Endodermal cell (in vitro differentiated cells): ENCODE data around the gene PSD2. TPM values are rescaled to one million over a fixed set of nuclear protein-coding genes. Genes with fewer than 3 reads are reported as not detected.

Experiments used
- DNase-seq: peaks from one replicate; pipeline ENCODE4 v3.0.0-alpha.2; 2017
- H3K27ac ChIP-seq: 2 replicates; pipeline ENCODE4 v1.5.1; 2013; ENCODE audit warnings: mild to moderate bottlenecking, low read depth, low read length, moderate library complexity
- H3K27me3 ChIP-seq: 2 replicates; pipeline ENCODE4 v1.6.1; 2013; ENCODE audit warnings: mild to moderate bottlenecking, low read length, moderate library complexity; ENCODE audit not compliant: insufficient read depth, control insufficient read depth, poor library complexity, severe bottlenecking
- H3K36me3 ChIP-seq: 2 replicates; pipeline ENCODE4 v1.7.0; 2013; ENCODE audit warnings: mild to moderate bottlenecking, low read length, moderate library complexity; ENCODE audit not compliant: control insufficient read depth, insufficient read depth
- H3K4me1 ChIP-seq: one replicate; pipeline ENCODE4 v1.7.0; 2013; ENCODE audit warnings: low read length; ENCODE audit not compliant: control insufficient read depth, insufficient read depth
- H3K4me3 ChIP-seq: 2 replicates; pipeline ENCODE4 v1.5.1; 2013; ENCODE audit warnings: mild to moderate bottlenecking, low read length, moderate library complexity
- H3K9ac ChIP-seq: 2 replicates; pipeline ENCODE4 v1.6.1; 2013; ENCODE audit warnings: mild to moderate bottlenecking, low read length, moderate library complexity; ENCODE audit not compliant: poor library complexity, severe bottlenecking; ENCODE audit errors: extremely low read depth
- H3K9me3 ChIP-seq: 2 replicates; pipeline ENCODE4 v1.6.1; 2013; ENCODE audit warnings: mild to moderate bottlenecking, low read length, moderate library complexity; ENCODE audit not compliant: control insufficient read depth
- H3K27ac Mint-ChIP-seq: 2 replicates; pipeline ENCODE4 v1.8.0; 2020; ENCODE audit warnings: mixed read lengths
- H3K27me3 Mint-ChIP-seq: 2 replicates; pipeline ENCODE4 v1.8.0; 2021; ENCODE audit warnings: mild to moderate bottlenecking, mixed read lengths; ENCODE audit not compliant: insufficient read depth
- H3K36me3 Mint-ChIP-seq: 2 replicates; pipeline ENCODE4 v1.8.0; 2020; ENCODE audit warnings: low read depth, mixed read lengths
- H3K4me1 Mint-ChIP-seq: 2 replicates; pipeline ENCODE4 v1.8.0; 2020; ENCODE audit warnings: mixed read lengths
- H3K4me3 Mint-ChIP-seq: 2 replicates; pipeline ENCODE4 v1.8.0; 2020; ENCODE audit warnings: mild to moderate bottlenecking, moderate library complexity, mixed read lengths
- H3K9me3 Mint-ChIP-seq: 2 replicates; pipeline ENCODE4 v1.8.0; 2020; ENCODE audit warnings: mild to moderate bottlenecking, mixed read lengths
- WGBS, 2 experiments: methylation state at CpG; one replicate each; pipeline versions ENCODE4 v1.1.5 to v1.1.7; 2013; ENCODE audit warnings: missing lambda C conversion rate in 2 of 2, mixed read lengths in 1 of 2; ENCODE audit not compliant: insufficient coverage in 1 of 2, insufficient read length in 1 of 2; 5-methylcytosine and 5-hydroxymethylcytosine counted together
- total RNA-seq, 2 donors: library from RNA; stranded (reverse); fragmentation: NEBNext Ultra II Directional in 1 of 2; extraction: Animal tissue kit (Norgen Biotek cat#: 25700) in 1 of 2; gene quantifications; 2 replicates in 1 of 2; 3 replicates in 1 of 2; pipeline ENCODE4 v1.2.1, GENCODE V29; 2021
- TF ChIP-seq, protein P1 (sequence below): fragments of 200-600 bp; sonication (generic); conservative IDR thresholded peaks from 2 replicates; pipeline ENCODE4 v1.5.0; 2021; ENCODE audit warnings: antibody characterized with exemption, mild to moderate bottlenecking

The PSD2 gene
- total RNA-seq, 2 donors from 2014 or later = 0.55 to 2.5 TPM

GRCh38 chr5:139759219-139759721 lies 36.3 kb upstream of the PSD2 start:
- no peak overlapping the region for H3K9ac ChIP-seq
- peaks cover 60% of the 10 kb centered on the region for H3K27me3 ChIP-seq
- Mint-ChIP-seq H3K4me1 (peaks cover 20% of the 10 kb centered on the region), H3K9me3 (no peaks in the 10 kb centered on the region), H3K27me3 (peaks cover 82% of the 10 kb centered on the region), H3K36me3 (no peaks in the 10 kb centered on the region), H3K4me3 (no peak overlapping the region), H3K27ac (no peak overlapping the region)
- no peaks in the 10 kb centered on the region for H3K9me3 ChIP-seq
- H3K36me3 ChIP-seq = no peaks in the 10 kb centered on the region
- H3K27ac ChIP-seq = peak overlapping the region; percentile 64
- H3K4me1 ChIP-seq = no peaks in the 10 kb centered on the region
- no peak overlapping the region for H3K4me3 ChIP-seq
- TF ChIP-seq, protein P1, sequence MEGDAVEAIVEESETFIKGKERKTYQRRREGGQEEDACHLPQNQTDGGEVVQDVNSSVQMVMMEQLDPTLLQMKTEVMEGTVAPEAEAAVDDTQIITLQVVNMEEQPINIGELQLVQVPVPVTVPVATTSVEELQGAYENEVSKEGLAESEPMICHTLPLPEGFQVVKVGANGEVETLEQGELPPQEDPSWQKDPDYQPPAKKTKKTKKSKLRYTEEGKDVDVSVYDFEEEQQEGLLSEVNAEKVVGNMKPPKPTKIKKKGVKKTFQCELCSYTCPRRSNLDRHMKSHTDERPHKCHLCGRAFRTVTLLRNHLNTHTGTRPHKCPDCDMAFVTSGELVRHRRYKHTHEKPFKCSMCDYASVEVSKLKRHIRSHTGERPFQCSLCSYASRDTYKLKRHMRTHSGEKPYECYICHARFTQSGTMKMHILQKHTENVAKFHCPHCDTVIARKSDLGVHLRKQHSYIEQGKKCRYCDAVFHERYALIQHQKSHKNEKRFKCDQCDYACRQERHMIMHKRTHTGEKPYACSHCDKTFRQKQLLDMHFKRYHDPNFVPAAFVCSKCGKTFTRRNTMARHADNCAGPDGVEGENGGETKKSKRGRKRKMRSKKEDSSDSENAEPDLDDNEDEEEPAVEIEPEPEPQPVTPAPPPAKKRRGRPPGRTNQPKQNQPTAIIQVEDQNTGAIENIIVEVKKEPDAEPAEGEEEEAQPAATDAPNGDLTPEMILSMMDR = no peak
- peak; percentile 50 for DNase-seq
- WGBS, 2 experiments = 85 to 93% methylated on average over 15 to 36 of the region's 36 CpGs

GRCh38 chr5:139760066-139761056 lies 35.2 kb upstream of the PSD2 start:
- no peaks in the 10 kb centered on the region for H3K36me3 ChIP-seq
- TF ChIP-seq, protein P1 = no peak
- Mint-ChIP-seq H3K9me3 (no peaks in the 10 kb centered on the region), H3K4me1 (peaks cover 24% of the 10 kb centered on the region), H3K27me3 (peaks cover 80% of the 10 kb centered on the region), H3K36me3 (no peaks in the 10 kb centered on the region), H3K4me3 (no peak overlapping the region), H3K27ac (no peak overlapping the region)
- no peaks in the 10 kb centered on the region for H3K9me3 ChIP-seq
- H3K27ac ChIP-seq = no peak overlapping the region
- 84 to 94% methylated on average over 2 to 5 of the region's 6 CpGs for WGBS, 2 experiments
- H3K4me3 ChIP-seq = no peak overlapping the region
- H3K27me3 ChIP-seq = peaks cover 60% of the 10 kb centered on the region
- no peaks in the 10 kb centered on the region for H3K4me1 ChIP-seq
- DNase-seq = peak; percentile 48
- no peak overlapping the region for H3K9ac ChIP-seq

GRCh38 chr5:139761057-139761450 lies 34.6 kb upstream of the PSD2 start:
- peaks cover 53% of the 10 kb centered on the region for H3K27me3 ChIP-seq
- TF ChIP-seq, protein P1 = no peak
- peaks cover 23% of the 10 kb centered on the region for H3K4me1 Mint-ChIP-seq
- H3K4me3 ChIP-seq = no peak overlapping the region
- no peak overlapping the region for H3K27ac Mint-ChIP-seq
- H3K9me3 ChIP-seq = no peaks in the 10 kb centered on the region
- H3K4me1 ChIP-seq = no peaks in the 10 kb centered on the region
- H3K27me3 Mint-ChIP-seq = peaks cover 78% of the 10 kb centered on the region
- H3K36me3 ChIP-seq = no peaks in the 10 kb centered on the region
- H3K9me3 Mint-ChIP-seq = no peaks in the 10 kb centered on the region
- DNase-seq = peak; percentile 30
- no peak overlapping the region for H3K9ac ChIP-seq
- no peak overlapping the region for H3K27ac ChIP-seq
- no peaks in the 10 kb centered on the region for H3K36me3 Mint-ChIP-seq
- H3K4me3 Mint-ChIP-seq = no peak overlapping the region
- 91 to 97% methylated on average over 3 of the region's 3 CpGs for WGBS, 2 experiments
